Nephron progenitor cell (in vitro differentiated cells): Measurements from ENCODE around the gene ARHGEF2.
A peak's percentile ranks its signal among the peaks of the same experiment; 100 is the strongest.

Source experiments
- DNase-seq: peaks from one replicate; pipeline ENCODE4 v3.0.0; 2021
- H3K27ac Mint-ChIP-seq: 2 replicates; pipeline ENCODE4 v1.8.0; 2021; ENCODE audit warnings: mild to moderate bottlenecking, moderate library complexity, mixed read lengths
- H3K27me3 Mint-ChIP-seq: 2 replicates; pipeline ENCODE4 v1.8.0; 2021; ENCODE audit warnings: mild to moderate bottlenecking, low read depth, mixed read lengths; ENCODE audit not compliant: poor library complexity
- H3K36me3 Mint-ChIP-seq: 2 replicates; pipeline ENCODE4 v1.8.0; 2021; ENCODE audit warnings: low read depth, mixed read lengths
- H3K4me1 Mint-ChIP-seq: 2 replicates; pipeline ENCODE4 v1.8.0; 2021; ENCODE audit warnings: mixed read lengths
- H3K4me3 Mint-ChIP-seq: 2 replicates; pipeline ENCODE4 v1.8.0; 2021; ENCODE audit warnings: mild to moderate bottlenecking, moderate library complexity, mixed read lengths
- H3K9me3 Mint-ChIP-seq: 2 replicates; pipeline ENCODE4 v1.8.0; 2021; ENCODE audit warnings: mild to moderate bottlenecking, moderate library complexity, mixed read lengths
- CTCF ChIP-seq: fragments of 200-600 bp; sonication (generic); IDR thresholded peaks from 2 replicates; pipeline ENCODE4 v1.5.0; 2021; ENCODE audit warnings: antibody characterized with exemption

Gene ARHGEF2

GRCh38 chr1:155976913-155977689 lies 1.2 kb downstream of the ARHGEF2 start:
- Mint-ChIP-seq H3K9me3 (no peaks in the 10 kb centered on the region), H3K4me3 (peak overlapping the region; percentile 97), H3K27ac (peak overlapping the region; percentile 98), H3K36me3 (no peaks in the 10 kb centered on the region), H3K27me3 (no peaks in the 10 kb centered on the region), H3K4me1 (peaks cover 88% of the 10 kb centered on the region)
- no peak for TF ChIP-seq CTCF
- DNase-seq, result no peak

GRCh38 chr1:155976062-155976912 lies 2.1 kb downstream of the ARHGEF2 start:
- peak overlapping the region; percentile 97 for H3K4me3 Mint-ChIP-seq
- no peaks in the 10 kb centered on the region for H3K36me3 Mint-ChIP-seq
- no peak for TF ChIP-seq CTCF
- peak; percentile 33 for DNase-seq
- no peaks in the 10 kb centered on the region for H3K27me3 Mint-ChIP-seq
- no peaks in the 10 kb centered on the region for H3K9me3 Mint-ChIP-seq
- peaks cover 88% of the 10 kb centered on the region for H3K4me1 Mint-ChIP-seq
- peak overlapping the region; percentile 98 for H3K27ac Mint-ChIP-seq

DNA sequence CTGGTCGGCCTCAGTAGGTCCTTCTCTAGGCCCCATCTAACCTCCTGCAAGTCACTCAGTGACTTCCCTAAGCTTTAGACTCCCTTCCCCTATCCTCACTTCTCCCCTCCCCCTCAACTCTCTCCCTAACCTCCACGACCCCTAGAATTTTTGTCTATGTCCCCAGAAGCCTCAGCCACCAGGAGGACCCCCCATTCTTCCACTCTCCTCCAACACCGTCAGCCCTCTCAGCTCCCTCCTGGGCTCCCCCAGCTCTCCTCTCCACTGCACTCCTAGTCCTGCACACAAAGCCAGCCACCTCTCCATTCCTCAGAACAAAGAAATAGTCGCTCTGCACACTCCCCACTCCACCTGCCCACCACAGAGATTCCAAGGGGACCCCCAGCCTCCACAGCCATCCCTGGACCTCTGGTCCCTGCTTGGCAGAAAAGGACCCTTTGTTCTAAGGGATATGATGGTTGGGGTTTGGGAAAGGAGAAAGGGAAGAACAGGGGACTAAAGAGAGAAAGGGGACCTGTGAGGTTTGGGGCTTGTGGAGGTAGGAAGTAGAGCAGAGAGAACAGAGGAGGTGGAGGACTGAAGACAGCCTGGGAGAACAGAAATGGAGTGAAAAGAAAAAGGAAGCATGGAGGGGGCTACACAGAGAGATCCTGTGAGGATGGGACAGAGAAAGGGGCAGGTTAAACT lies 2.8 kb downstream of the ARHGEF2 start:
- Mint-ChIP-seq H3K36me3 (no peaks in the 10 kb centered on the region), H3K27me3 (no peaks in the 10 kb centered on the region), H3K9me3 (no peaks in the 10 kb centered on the region), H3K27ac (peak overlapping the region; percentile 98), H3K4me1 (peaks cover 88% of the 10 kb centered on the region), H3K4me3 (peak overlapping the region; percentile 97)
- no peak for DNase-seq
- TF ChIP-seq CTCF, result no peak

DNA sequence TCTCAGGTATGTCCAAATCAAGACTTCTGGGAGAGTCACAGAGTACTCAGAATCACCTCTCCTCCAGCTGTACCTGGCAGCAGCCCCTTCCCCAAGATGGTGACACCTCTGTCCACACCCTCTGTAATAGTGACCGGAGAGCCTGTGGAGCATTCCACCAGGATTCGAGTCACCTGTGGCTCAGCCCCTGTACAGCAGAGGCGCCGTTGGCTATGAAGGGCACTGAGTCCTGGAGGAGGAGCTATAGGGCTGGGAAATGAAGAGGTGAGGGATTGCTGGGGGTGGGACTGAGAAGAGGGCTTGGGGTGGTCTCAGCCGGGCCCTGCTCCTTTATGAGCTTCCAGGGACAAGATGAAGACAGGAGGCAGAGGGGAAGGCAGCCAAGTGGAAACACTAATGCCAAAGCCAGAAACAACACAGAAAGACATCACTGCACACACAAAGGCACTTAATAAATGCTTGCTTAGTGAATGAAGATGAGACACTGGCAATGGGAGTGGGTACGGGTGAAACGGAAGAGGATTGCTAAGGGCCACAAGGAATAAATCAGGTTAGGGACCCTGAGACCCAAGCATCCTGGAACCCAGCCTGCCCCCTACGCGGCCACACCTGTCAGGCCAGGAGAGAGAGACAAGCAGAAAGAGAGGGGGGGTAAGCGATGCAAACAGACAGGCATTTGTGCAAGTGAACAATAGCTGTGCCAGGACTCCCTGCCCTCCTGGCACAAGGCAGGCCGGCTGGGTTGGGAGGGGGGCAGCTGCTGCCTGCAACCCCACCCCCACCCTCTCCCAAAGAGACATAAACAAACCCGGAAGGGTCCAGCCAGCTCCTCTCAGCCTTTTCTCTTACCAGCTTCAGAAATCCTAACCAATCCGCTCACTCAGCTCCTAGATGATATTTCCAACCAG lies 3.9 kb downstream of the ARHGEF2 start:
- H3K4me1 Mint-ChIP-seq, result peaks cover 88% of the 10 kb centered on the region
- peaks cover 7% of the 10 kb centered on the region for H3K36me3 Mint-ChIP-seq
- no peaks in the 10 kb centered on the region for H3K9me3 Mint-ChIP-seq
- peak overlapping the region; percentile 97 for H3K4me3 Mint-ChIP-seq
- TF ChIP-seq CTCF, result no peak
- DNase-seq, result no peak
- peak overlapping the region; percentile 98 for H3K27ac Mint-ChIP-seq
- no peaks in the 10 kb centered on the region for H3K27me3 Mint-ChIP-seq

DNA sequence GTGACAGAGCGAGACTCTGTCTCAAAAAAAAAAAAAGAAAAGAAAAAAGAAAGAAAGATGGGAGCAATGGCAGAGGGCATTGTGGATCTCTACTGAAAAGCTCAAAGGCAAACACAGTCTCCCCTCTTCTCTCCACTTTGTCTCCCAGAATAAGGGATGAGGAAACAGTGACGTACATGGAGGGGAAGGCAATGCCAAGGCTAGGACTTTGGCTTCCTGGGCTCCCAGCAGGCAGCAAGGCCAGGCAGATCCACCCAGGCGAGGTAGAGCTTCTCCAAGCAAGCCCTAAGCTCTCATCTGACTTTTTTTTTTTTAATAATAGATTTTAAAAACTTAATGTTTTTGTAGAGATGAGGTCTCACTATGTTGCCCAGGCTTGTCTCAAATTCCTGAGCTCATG lies 4.6 kb downstream of the ARHGEF2 start:
- Mint-ChIP-seq H3K36me3 (peaks cover 11% of the 10 kb centered on the region), H3K9me3 (no peaks in the 10 kb centered on the region), H3K4me1 (peaks cover 88% of the 10 kb centered on the region), H3K4me3 (no peak overlapping the region), H3K27me3 (no peaks in the 10 kb centered on the region), H3K27ac (no peak overlapping the region)
- no peak for TF ChIP-seq CTCF
- no peak for DNase-seq
